GM12874 (cell line): ENCODE data around the gene ATP5F1A.

Experiments
- TF ChIP-seq, protein P1 (sequence below): IDR thresholded peaks from 2 replicates; pipeline ENCODE4 v1.5.1; 2011; ENCODE audit warnings: low read depth, mild to moderate bottlenecking, control low read depth, low read length, moderate library complexity; ENCODE audit not compliant: insufficient read depth

ATP5F1A gene

DNA sequence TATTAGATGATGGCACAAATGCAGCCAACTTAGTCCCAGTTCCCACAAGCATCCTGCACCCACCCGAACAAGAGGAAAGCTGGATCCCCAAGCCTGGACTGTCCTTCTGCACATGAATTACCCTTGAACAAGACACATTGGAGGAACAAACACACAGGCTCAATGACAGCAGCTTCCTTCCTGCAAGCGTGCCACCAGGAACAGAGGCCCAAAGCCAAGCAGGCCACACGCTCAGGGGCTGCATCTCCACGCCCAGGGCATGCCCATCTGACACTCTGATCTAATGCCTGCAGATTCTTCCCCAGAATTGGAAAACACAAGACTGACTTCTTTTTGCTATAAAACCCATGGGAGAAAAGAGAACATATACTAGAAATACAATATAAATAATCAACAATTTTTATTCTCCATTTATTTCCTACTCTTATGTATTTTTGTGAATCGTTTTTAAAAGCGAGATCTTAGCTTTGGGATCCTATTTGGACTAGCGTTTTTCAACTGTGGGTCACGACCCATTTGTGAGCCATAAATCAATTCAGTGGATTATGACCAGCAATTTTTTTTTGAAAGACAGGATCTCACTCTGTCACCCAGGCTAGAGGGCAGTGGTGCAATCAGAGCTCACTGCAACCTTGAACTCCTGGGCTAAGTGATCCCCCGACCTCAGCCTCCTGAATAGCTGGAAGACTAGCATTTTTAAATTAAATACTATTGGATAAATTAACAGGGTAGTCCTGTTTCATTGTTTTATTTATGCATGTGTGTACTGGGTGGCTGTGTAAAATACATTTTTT is 60.4 kb downstream of the ATP5F1A start:
- TF ChIP-seq, protein P1, sequence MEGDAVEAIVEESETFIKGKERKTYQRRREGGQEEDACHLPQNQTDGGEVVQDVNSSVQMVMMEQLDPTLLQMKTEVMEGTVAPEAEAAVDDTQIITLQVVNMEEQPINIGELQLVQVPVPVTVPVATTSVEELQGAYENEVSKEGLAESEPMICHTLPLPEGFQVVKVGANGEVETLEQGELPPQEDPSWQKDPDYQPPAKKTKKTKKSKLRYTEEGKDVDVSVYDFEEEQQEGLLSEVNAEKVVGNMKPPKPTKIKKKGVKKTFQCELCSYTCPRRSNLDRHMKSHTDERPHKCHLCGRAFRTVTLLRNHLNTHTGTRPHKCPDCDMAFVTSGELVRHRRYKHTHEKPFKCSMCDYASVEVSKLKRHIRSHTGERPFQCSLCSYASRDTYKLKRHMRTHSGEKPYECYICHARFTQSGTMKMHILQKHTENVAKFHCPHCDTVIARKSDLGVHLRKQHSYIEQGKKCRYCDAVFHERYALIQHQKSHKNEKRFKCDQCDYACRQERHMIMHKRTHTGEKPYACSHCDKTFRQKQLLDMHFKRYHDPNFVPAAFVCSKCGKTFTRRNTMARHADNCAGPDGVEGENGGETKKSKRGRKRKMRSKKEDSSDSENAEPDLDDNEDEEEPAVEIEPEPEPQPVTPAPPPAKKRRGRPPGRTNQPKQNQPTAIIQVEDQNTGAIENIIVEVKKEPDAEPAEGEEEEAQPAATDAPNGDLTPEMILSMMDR, result no peak

DNA sequence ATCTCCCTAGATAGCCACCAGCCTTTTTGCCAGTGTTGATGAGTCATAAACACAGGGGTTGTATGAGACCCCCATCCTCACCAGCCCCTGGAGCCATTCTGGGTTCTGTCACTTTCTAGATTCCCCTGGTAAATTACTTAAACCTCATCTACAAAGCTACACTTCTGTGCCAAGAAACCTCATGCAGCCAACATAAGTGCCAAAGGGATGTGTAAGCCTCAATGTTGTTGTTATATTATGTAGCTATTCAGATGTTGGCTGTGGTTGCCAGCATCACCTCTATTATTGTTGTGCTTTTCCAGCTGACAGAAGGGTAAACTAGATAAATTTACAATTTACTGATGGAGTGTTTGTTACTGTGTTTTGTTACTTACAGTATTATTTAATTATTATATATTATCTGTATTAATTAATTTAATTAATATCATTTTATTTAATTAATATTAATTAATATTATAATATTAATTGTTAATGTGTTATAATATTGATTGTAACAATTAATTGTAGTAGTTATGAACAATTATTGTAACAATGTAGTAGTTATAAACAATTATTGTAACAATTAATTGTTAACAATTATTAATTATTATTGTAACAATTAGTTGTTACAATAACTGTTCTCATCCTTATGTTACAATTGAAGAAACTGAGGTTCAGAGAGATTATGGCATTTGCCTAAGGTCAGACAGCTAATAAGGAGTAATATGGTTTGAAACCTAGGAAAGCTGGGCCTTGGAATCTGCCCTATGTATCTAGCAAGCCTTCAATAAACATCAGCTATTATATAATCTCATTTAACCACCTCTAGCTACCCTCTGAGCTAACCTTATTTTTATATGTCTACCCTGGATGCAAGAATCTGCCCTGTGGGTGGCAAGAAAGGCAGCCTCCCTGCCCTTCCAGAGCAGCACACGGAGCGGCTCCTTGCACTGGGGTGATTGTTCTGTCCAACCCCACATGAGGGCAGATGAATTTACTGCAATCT is 62.1 kb downstream of the ATP5F1A start:
- TF ChIP-seq, protein P1, result no peak

DNA sequence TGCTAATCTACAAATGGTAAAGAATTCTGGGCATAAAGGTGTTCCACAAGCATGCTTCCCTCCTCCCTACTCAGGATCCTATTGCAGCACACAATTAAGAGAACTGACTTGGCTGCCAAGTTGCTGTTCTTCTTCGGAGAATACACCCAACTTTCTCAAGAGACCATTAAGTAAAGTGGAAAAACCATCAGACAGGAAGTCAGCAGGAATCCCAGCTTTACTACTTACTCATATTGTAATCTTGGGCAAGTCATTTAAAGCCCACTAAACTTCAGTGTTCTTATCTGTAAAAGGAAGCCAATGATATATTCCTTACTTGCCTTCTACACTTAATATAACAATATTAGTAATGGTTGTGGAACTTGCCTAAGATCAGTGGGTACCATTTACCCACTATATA is 63.9 kb downstream of the ATP5F1A start:
- TF ChIP-seq, protein P1, result no peak

DNA sequence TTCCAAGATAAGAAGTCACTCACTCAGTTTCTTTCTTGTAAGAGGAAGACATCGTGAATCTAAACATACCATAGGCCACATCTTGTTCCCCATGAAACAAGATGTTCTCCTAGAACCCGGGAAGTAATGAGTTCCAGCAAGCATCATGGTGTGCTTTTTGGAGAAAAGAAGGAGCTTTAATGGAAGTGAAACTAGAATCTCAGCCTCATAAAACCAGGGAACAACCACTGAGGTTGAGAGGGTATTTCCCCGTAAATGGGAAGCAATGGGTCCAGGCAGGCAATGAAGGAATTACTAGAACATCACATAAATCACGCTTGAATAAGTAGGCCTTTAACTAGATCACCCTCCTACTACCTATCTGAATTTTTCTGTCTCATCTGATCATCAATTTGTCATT is 66.4 kb downstream of the ATP5F1A start:
- TF ChIP-seq, protein P1, result no peak
